WTC11 (cell line): ENCODE data around the gene ARID3B.

Experiments
- TCF7 ChIP-seq: sonication (generic); formaldehyde crosslinking; IDR thresholded peaks from 2 replicates; pipeline ENCODE4 v1.8.0; 2022; ENCODE audit warnings: mild to moderate bottlenecking, low read depth, missing genetic modification reagents, moderate library complexity
- TF ChIP-seq, protein P1 (sequence below): fragments of 200-600 bp; IDR thresholded peaks from 2 replicates; pipeline ENCODE4 v1.8.0; 2022; ENCODE audit warnings: antibody characterized with exemption

DNA sequence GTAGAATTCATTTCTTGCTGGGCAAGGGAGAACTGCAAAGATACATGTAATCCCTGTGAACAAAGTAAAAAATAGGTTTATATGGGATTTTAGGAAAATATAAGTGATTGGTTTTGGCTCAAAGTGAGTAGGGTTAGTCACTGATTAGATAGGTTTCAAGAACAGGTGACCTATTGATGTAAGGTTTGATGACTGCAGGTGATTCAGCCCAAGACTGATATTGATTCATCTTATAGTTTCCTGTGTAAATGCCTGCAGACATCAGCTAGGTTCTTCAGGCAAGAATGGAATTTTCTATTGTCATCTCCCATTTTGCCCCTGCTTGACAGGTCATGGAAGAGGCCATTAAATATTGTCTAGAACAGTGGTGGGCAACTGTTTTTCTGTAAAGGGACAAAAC lies 23.9 kb upstream of the ARID3B start:
- no peak for TF ChIP-seq TCF7 (CRISPR knock-in tag)
- TF ChIP-seq, protein P1, sequence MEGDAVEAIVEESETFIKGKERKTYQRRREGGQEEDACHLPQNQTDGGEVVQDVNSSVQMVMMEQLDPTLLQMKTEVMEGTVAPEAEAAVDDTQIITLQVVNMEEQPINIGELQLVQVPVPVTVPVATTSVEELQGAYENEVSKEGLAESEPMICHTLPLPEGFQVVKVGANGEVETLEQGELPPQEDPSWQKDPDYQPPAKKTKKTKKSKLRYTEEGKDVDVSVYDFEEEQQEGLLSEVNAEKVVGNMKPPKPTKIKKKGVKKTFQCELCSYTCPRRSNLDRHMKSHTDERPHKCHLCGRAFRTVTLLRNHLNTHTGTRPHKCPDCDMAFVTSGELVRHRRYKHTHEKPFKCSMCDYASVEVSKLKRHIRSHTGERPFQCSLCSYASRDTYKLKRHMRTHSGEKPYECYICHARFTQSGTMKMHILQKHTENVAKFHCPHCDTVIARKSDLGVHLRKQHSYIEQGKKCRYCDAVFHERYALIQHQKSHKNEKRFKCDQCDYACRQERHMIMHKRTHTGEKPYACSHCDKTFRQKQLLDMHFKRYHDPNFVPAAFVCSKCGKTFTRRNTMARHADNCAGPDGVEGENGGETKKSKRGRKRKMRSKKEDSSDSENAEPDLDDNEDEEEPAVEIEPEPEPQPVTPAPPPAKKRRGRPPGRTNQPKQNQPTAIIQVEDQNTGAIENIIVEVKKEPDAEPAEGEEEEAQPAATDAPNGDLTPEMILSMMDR: no peak
